Measurements from ENCODE around the gene MBNL2.

DNA sequence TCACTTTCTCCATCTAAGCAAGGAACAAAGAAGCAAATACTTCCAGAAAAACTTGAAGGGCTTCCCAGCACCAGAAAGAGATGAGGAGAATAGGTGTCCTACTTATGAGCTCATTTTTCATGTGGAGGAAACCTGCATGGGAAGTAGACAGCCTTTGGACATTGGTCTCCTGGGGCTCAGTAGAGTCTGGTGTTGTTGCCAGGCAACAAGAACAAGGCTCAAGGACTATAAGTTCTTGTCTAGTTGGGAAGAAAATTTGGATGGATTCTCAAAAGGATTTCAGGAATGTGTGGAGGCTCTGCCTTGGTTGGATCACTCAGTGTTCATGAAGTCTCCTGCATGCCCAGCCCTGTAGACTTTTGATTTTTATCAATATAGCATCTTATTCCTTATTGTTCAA, 84.5 kb downstream of the MBNL2 start:
- TF ChIP-seq EZH2 (IDR thresholded peaks at IDR 0.05; ENCODE audit: insufficient read depth, poor library complexity, severe bottlenecking) (no peak), EZH2phosphoT487 (IDR thresholded peaks at IDR 0.05; ENCODE audit: insufficient read depth, low read depth) (no peak)
